Small intestine (tissue), 7 donors: ENCODE results near the gene IQCN. TPM values are rescaled to one million over a fixed set of nuclear protein-coding genes. Genes with fewer than 3 reads are reported as not detected.

Experiments used
- DNase-seq, 2 donors: peaks; one replicate each; pipeline versions ENCODE4 v3.0.0 to v3.0.0-alpha.2; 2013
- FAIRE-seq: peaks from 2 replicates; lab custom pipeline; 2012; peaks lifted over from hg19 to GRCh38; lab: Jason Lieb, UNC
- H3K27ac ChIP-seq, 3 donors: one replicate each; pipeline ENCODE4 v1.5.1; 2013; ENCODE audit warnings: low read length in 2 of 3, mild to moderate bottlenecking in 2 of 3, control low read depth in 1 of 3, inconsistent platforms in 1 of 3, low read depth in 1 of 3, moderate library complexity in 1 of 3
- H3K27me3 ChIP-seq, 3 donors: one replicate each; pipeline ENCODE4 v1.6.1; 2013; ENCODE audit warnings: low read length in 3 of 3, inconsistent platforms in 1 of 3; ENCODE audit not compliant: control insufficient read depth in 3 of 3, insufficient read depth in 3 of 3
- H3K36me3 ChIP-seq, 3 donors: one replicate each; pipeline ENCODE4 v1.6.1; 2013; ENCODE audit warnings: low read length in 3 of 3, inconsistent platforms in 1 of 3, low read depth in 1 of 3, mild to moderate bottlenecking in 1 of 3, moderate library complexity in 1 of 3; ENCODE audit not compliant: control insufficient read depth in 3 of 3, insufficient read depth in 2 of 3
- H3K4me1 ChIP-seq, 3 donors: one replicate each; pipeline ENCODE4 v1.6.1; 2013; ENCODE audit warnings: low read length in 2 of 3, inconsistent platforms in 1 of 3, low read depth in 1 of 3, mild to moderate bottlenecking in 1 of 3, moderate library complexity in 1 of 3; ENCODE audit not compliant: control insufficient read depth in 3 of 3, insufficient read depth in 2 of 3
- H3K4me3 ChIP-seq, 3 donors: one replicate each; pipeline ENCODE4 v1.5.1; 2013; ENCODE audit warnings: low read length in 3 of 3, control low read depth in 1 of 3, inconsistent platforms in 1 of 3, low read depth in 1 of 3, mild to moderate bottlenecking in 1 of 3, moderate library complexity in 1 of 3
- H3K9me3 ChIP-seq, 2 donors: one replicate each; pipeline ENCODE4 v1.6.1; 2013; ENCODE audit warnings: low read depth in 1 of 2, low read length in 1 of 2; ENCODE audit not compliant: control insufficient read depth in 2 of 2, insufficient read depth in 1 of 2
- WGBS, 3 donors: extraction: QIAGEN DNeasy Blood & Tissue Kit; methylation state at CpG; one replicate each; pipeline ENCODE4 v1.1.7; 2013; 5-methylcytosine and 5-hydroxymethylcytosine counted together
- polyA plus RNA-seq, 4 donors: library from polyadenylated mRNA; stranded (reverse) in 3 of 4; unstranded in 1 of 4; fragments of 200-250 nt in 3 of 4; fragments of 120-200 nt in 1 of 4; gene quantifications; one replicate each; pipeline versions ENCODE4 v1.2.1 to v1.2.3, GENCODE V29; 2013
- donor health status: healthy with polysubstance abuse.
- donor health status: control.
- donor health status: control.
- donor health status: Bipolar disorder and iron deficiency.
- donor health status: healthy.

The IQCN gene
- polyA plus RNA-seq, 4 donors, result 1.5 to 15.2 (median 4.9) TPM

GRCh38 chr19:18263324-18264136 lies 10.7 kb downstream of the IQCN start:
- WGBS, 3 donors, result 83 to 86% (median 85%) methylated on average over 16 of the region's 16 CpGs
- no peaks in the 10 kb centered on the region for H3K9me3 ChIP-seq
- H3K4me3 ChIP-seq, result no peak overlapping the region
- peaks cover 0 to 69% (median 9%) of the 10 kb centered on the region in 3 donors for H3K36me3 ChIP-seq
- no peaks in the 10 kb centered on the region for H3K4me1 ChIP-seq
- H3K27ac ChIP-seq, result no peak overlapping the region
- H3K27me3 ChIP-seq, result no peaks in the 10 kb centered on the region
- DNase-seq, result peak in 1 of 2 donors; percentile 1
- FAIRE-seq, result no peak

GRCh38 chr19:18262917-18263316 lies 11.3 kb downstream of the IQCN start:
- Histone ChIP-seq H3K4me3 (no peak overlapping the region), H3K27ac (no peak overlapping the region), H3K4me1 (no peaks in the 10 kb centered on the region), H3K36me3 (peaks cover 0 to 72% (median 9%) of the 10 kb centered on the region in 3 donors), H3K27me3 (no peaks in the 10 kb centered on the region), H3K9me3 (no peaks in the 10 kb centered on the region)
- 90 to 96% (median 95%) methylated on average over 10 of the region's 10 CpGs for WGBS, 3 donors
- DNase-seq (no peak), FAIRE-seq (no peak)

GRCh38 chr19:18262144-18262543 lies 12.1 kb downstream of the IQCN start:
- Histone ChIP-seq H3K9me3 (no peaks in the 10 kb centered on the region), H3K27me3 (no peaks in the 10 kb centered on the region), H3K36me3 (peaks cover 0 to 73% (median 9%) of the 10 kb centered on the region in 3 donors), H3K27ac (no peak overlapping the region), H3K4me3 (no peak overlapping the region), H3K4me1 (no peaks in the 10 kb centered on the region)
- no peak for FAIRE-seq
- DNase-seq, result no peak

GRCh38 chr19:18261474-18261873 lies 12.8 kb downstream of the IQCN start:
- Histone ChIP-seq H3K4me1 (no peaks in the 10 kb centered on the region), H3K27ac (no peak overlapping the region), H3K9me3 (no peaks in the 10 kb centered on the region), H3K36me3 (peaks cover 0 to 73% (median 3%) of the 10 kb centered on the region in 3 donors), H3K4me3 (no peak overlapping the region), H3K27me3 (no peaks in the 10 kb centered on the region)
- DNase-seq (no peak), FAIRE-seq (no peak)
- WGBS, 3 donors, result 86 to 96% (median 88%) methylated on average over 2 of the region's 2 CpGs

GRCh38 chr19:18259893-18260292 lies 14.4 kb downstream of the IQCN start:
- H3K36me3 ChIP-seq, result peaks cover 0 to 57% (median 0%) of the 10 kb centered on the region in 3 donors
- no peak overlapping the region for H3K27ac ChIP-seq
- DNase-seq, result no peak
- peaks cover 0 to 4% (median 0%) of the 10 kb centered on the region in 3 donors for H3K4me1 ChIP-seq
- H3K9me3 ChIP-seq, result no peaks in the 10 kb centered on the region
- H3K4me3 ChIP-seq, result no peak overlapping the region
- 90 to 94% (median 90%) methylated on average over 4 of the region's 4 CpGs for WGBS, 3 donors
- no peak for FAIRE-seq
- H3K27me3 ChIP-seq, result peaks cover 0 to 2% (median 0%) of the 10 kb centered on the region in 3 donors

DNA sequence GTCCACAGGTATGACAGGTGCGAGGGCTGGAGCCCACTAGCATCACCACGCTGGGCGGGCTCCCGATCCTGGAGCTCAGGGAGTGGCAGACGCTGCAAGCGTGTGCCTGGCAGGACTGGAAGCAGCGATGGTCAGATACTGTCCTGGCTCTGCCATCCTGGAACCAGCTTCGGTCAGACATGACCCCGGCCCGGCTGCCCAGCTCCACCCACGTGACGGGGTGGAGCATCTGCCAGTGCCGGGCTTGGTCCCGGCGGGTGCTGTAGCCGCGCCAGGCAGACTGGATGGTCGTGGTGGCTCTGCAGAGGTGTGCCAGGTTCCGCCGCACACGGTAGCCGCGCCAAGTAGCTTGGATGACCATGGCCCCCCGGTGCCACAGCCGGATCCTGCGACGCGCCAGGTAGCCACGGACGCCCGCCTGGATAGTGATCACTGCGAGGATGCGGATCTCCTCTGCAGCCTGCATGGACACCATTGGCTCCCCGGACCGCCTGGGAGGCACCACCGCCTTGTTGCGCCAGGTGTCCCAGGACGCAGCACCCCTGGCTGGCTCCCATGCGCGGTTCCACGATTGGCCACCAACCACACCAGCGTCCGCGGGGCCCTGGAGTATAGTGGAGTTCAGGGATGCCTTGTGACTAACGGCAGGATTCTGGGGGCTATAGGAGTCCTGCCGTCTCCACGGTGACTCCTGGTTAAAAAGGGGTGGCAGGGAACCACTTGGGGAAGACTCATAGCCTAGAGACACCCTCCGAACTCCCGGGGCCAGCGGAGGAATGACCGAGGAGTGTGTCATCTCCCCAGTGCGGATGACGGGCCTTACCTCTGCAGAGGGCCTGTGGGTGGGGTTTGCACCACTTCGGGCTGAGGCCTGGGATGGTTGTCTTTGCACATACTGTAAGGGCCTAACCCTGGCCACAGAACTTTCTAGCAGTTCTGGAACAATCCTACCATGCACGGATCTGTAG lies 16.5 kb downstream of the IQCN start:
- H3K27me3 ChIP-seq, result peaks cover 0 to 2% (median 0%) of the 10 kb centered on the region in 3 donors
- no peak for FAIRE-seq
- 88 to 92% (median 90%) methylated on average over 46 to 55 of the region's 55 CpGs for WGBS, 3 donors
- no peak overlapping the region for H3K27ac ChIP-seq
- no peak overlapping the region for H3K4me3 ChIP-seq
- DNase-seq, result no peak
- no peaks in the 10 kb centered on the region for H3K9me3 ChIP-seq
- H3K36me3 ChIP-seq, result peaks cover 0 to 36% (median 0%) of the 10 kb centered on the region in 3 donors
- peaks cover 0 to 23% (median 0%) of the 10 kb centered on the region in 3 donors for H3K4me1 ChIP-seq

DNA sequence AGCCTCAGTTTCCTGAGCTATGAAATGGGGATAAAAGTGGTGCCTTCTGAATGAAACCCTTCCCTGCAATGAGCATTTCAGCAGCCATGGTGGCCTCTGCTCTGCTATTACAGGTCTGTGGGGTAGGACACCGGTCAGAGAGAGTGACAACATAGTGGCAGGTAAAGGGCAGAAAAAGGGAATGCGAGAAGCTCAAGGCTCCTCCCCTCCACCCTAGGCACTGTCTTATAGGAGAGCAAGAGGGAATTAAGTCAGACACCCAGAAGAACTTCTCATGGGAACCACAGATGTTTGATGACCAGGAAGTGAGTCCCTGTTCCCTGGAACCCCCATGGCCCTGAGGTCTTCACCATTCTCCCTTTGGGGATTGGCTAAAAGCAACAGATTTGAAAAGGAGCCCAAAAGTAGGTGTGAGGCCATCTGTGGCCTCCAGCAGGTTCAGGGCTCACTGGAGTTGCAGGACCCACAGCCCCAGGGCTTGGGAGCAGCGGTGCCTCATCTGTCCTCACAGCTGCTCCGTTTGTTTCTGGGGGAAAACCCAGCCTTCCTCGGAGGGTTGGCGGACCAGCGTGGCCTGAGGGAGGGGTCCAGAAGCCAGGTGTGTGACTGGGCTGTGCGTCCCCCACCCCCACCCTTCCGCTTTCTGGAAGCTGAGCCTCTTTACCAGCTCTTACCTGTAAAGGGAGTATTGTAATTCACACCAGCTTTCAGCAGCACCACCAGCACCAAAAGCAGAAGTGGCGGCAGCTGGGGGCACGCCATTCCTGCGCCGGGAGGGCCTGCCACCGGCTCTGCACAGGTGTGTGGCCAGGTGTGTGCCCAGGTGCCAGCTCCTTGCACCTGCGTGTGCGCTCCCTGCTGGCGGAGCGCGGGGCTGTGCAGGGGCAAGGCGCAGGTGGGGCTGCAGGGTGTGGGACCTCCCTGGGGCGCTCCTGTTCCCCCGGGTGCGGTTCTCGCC lies 19.4 kb downstream of the IQCN start:
- Histone ChIP-seq H3K27me3 (peaks cover 0 to 2% (median 0%) of the 10 kb centered on the region in 3 donors), H3K4me1 (peaks cover 0 to 25% (median 0%) of the 10 kb centered on the region in 3 donors), H3K27ac (peak overlapping the region; percentile 40 to 88 (median 74)), H3K9me3 (peaks cover 0 to 7% of the 10 kb centered on the region in 2 donors), H3K36me3 (peaks cover 0 to 22% (median 0%) of the 10 kb centered on the region in 3 donors), H3K4me3 (peak overlapping the region in 2 of 3 donors; percentile 2 to 24)
- DNase-seq (peak; percentile 70 to 73), FAIRE-seq (no peak)
- 10 to 21% (median 12%) methylated on average over 21 to 24 of the region's 24 CpGs for WGBS, 3 donors
